PFSK-1 (cell line): ENCODE results near the gene CLMN.

Source experiments
- POLR2AphosphoS5 ChIP-seq: IDR thresholded peaks from 2 replicates; pipeline ENCODE4 v1.6.1; 2012; ENCODE audit warnings: low read depth, mild to moderate bottlenecking, control low read depth, low read length, moderate library complexity
- REST ChIP-seq, 2 experiments: IDR thresholded peaks; 2 replicates each; pipeline versions ENCODE4 v1.6.1 to v1.8.0; 2011 to 2012; ENCODE audit warnings: low read depth in 2 of 2, low read length in 2 of 2, control low read depth in 1 of 2, inconsistent platforms in 1 of 2, mild to moderate bottlenecking in 1 of 2, moderate library complexity in 1 of 2; ENCODE audit not compliant: insufficient read depth in 1 of 2
- SIN3A ChIP-seq: IDR thresholded peaks from 2 replicates; pipeline ENCODE4 v1.6.1; 2012; ENCODE audit warnings: mild to moderate bottlenecking, low read length, moderate library complexity, borderline replicate concordance; ENCODE audit not compliant: insufficient read depth
- TAF1 ChIP-seq: IDR thresholded peaks from 2 replicates; pipeline ENCODE4 v1.6.1; 2012; ENCODE audit warnings: low read length, control low read depth, borderline replicate concordance; ENCODE audit not compliant: insufficient read depth

- TF ChIP-seq POLR2AphosphoS5 (no peak), SIN3A (no peak), REST (IDR thresholded peaks at IDR 0.05; ENCODE audit: insufficient read depth in 1 of 2, low read depth in 2 of 2, low read length in 2 of 2) (no peak), TAF1 (no peak)
Measured at GRCh38 chr14:95138876-95139275, 180.8 kb downstream of the CLMN start.
